CD14-positive monocyte (primary cell): ENCODE data around the gene FSTL3. TPM values are rescaled to one million over a fixed set of nuclear protein-coding genes. Genes with fewer than 3 reads are reported as not detected.
A peak's percentile ranks its signal among the peaks of the same experiment; 100 is the strongest.

Experiments used
- DNase-seq, 3 donors: peaks; one replicate each; pipeline ENCODE4 v3.0.0-alpha.2; 2011 to 2022
- H2AFZ ChIP-seq: 2 replicates; pipeline ENCODE4 v1.6.0; 2012; ENCODE audit warnings: mild to moderate bottlenecking, low read depth, low read length, inconsistent platforms; ENCODE audit not compliant: insufficient read depth, poor library complexity, severe bottlenecking
- H3K27ac ChIP-seq, 2 donors: 1 replicate in 1 of 2; 2 replicates in 1 of 2; pipeline ENCODE4 v1.5.1; 2012 to 2013; ENCODE audit warnings: low read length in 2 of 2, control low read depth in 1 of 2, inconsistent platforms in 1 of 2, low read depth in 1 of 2, mild to moderate bottlenecking in 1 of 2
- H3K27me3 ChIP-seq, 2 donors: one replicate each; pipeline versions ENCODE4 v1.6.0 to v1.6.1; 2011 to 2013; ENCODE audit warnings: low read length in 2 of 2; ENCODE audit not compliant: control insufficient read depth in 2 of 2, insufficient read depth in 2 of 2
- H3K36me3 ChIP-seq, 2 donors: replicated peaks in 1 of 2; 1 replicate in 1 of 2; 2 replicates in 1 of 2; pipeline versions ENCODE4 v1.5.1 to v1.6.1; 2012 to 2013; ENCODE audit warnings: low read length in 2 of 2, control low read depth in 1 of 2, inconsistent platforms in 1 of 2, mild to moderate bottlenecking in 1 of 2; ENCODE audit not compliant: insufficient read depth in 2 of 2, control insufficient read depth in 1 of 2
- H3K4me1 ChIP-seq, 2 donors: 1 replicate in 1 of 2; 2 replicates in 1 of 2; pipeline versions ENCODE4 v1.5.1 to v1.6.1; 2012 to 2013; ENCODE audit warnings: low read length in 2 of 2, control low read depth in 1 of 2, inconsistent platforms in 1 of 2, mild to moderate bottlenecking in 1 of 2, moderate library complexity in 1 of 2; ENCODE audit not compliant: insufficient read depth in 2 of 2, control insufficient read depth in 1 of 2
- H3K4me2 ChIP-seq: replicated peaks from 2 replicates; pipeline ENCODE3; 2012; ENCODE audit warnings: low read length, moderate library complexity, mild to moderate bottlenecking; ENCODE audit not compliant: poor library complexity, severe bottlenecking; ENCODE audit errors: extremely low read depth
- H3K4me3 ChIP-seq, 3 experiments: fragments of 200-600 bp in 1 of 3; sonication (generic) in 1 of 3; replicated peaks in 1 of 3; 1 replicate in 2 of 3; 2 replicates in 1 of 3; pipeline ENCODE4 v1.5.1; 2011 to 2013; ENCODE audit warnings: low read length in 3 of 3, mild to moderate bottlenecking in 3 of 3, control low read depth in 2 of 3, low read depth in 2 of 3, inconsistent platforms in 1 of 3, moderate library complexity in 1 of 3
- H3K79me2 ChIP-seq: 2 replicates; pipeline ENCODE4 v1.6.0; 2012; ENCODE audit warnings: mild to moderate bottlenecking, control low read depth, inconsistent platforms, low read length, moderate library complexity; ENCODE audit not compliant: insufficient read depth
- H3K9ac ChIP-seq: 2 replicates; pipeline ENCODE4 v1.6.0; 2017; ENCODE audit warnings: low read length, mild to moderate bottlenecking; ENCODE audit not compliant: insufficient read depth, poor library complexity, severe bottlenecking
- H3K9me3 ChIP-seq, 2 donors: replicated peaks in 1 of 2; 1 replicate in 1 of 2; 2 replicates in 1 of 2; pipeline versions ENCODE4 v1.5.1 to v1.6.1; 2012 to 2013; ENCODE audit warnings: low read length in 2 of 2, control low read depth in 1 of 2; ENCODE audit not compliant: control insufficient read depth in 1 of 2, insufficient read depth in 1 of 2
- H4K20me1 ChIP-seq: 2 replicates; pipeline ENCODE4 v1.6.0; 2012; ENCODE audit warnings: mild to moderate bottlenecking, low read length, control low read depth, moderate library complexity; ENCODE audit not compliant: insufficient read depth
- H3K27ac Mint-ChIP-seq, 7 donors: one replicate each; pipeline ENCODE4 v1.8.0; 2020; ENCODE audit warnings: mild to moderate bottlenecking in 7 of 7, mixed read lengths in 7 of 7, moderate library complexity in 6 of 7, inconsistent platforms in 2 of 7
- H3K27me3 Mint-ChIP-seq, 3 donors: one replicate each; pipeline ENCODE4 v1.8.0; 2021 to 2022; ENCODE audit warnings: low read depth in 3 of 3, mild to moderate bottlenecking in 3 of 3, mixed read lengths in 3 of 3, moderate library complexity in 3 of 3, inconsistent platforms in 1 of 3
- H3K36me3 Mint-ChIP-seq, 2 donors: one replicate each; pipeline ENCODE4 v1.8.0; 2020; ENCODE audit warnings: mixed read lengths in 2 of 2, inconsistent platforms in 1 of 2, mild to moderate bottlenecking in 1 of 2
- H3K4me1 Mint-ChIP-seq: one replicate; pipeline ENCODE4 v1.8.0; 2020; ENCODE audit warnings: mild to moderate bottlenecking, mixed read lengths
- H3K4me3 Mint-ChIP-seq, 2 donors: one replicate each; pipeline ENCODE4 v1.8.0; 2020; ENCODE audit warnings: mild to moderate bottlenecking in 2 of 2, mixed read lengths in 2 of 2, moderate library complexity in 1 of 2
- H3K9me3 Mint-ChIP-seq, 7 donors: one replicate each; pipeline ENCODE4 v1.8.0; 2020 to 2022; ENCODE audit warnings: mixed read lengths in 7 of 7, mild to moderate bottlenecking in 6 of 7, moderate library complexity in 6 of 7, inconsistent platforms in 2 of 7
- CTCF ChIP-seq: fragments of 200-600 bp; IDR thresholded peaks from one replicate; pipeline ENCODE4 v1.8.0; 2022; ENCODE audit warnings: antibody characterized with exemption, mild to moderate bottlenecking
- WGBS: methylation state at CpG from one replicate; pipeline ENCODE4 v1.1.5; 2013; ENCODE audit warnings: missing lambda C conversion rate; ENCODE audit not compliant: insufficient coverage; 5-methylcytosine and 5-hydroxymethylcytosine counted together
- intact Hi-C, 2 donors: fragments of 100-400 bp; cut with micrococcal nuclease; formaldehyde crosslinking; loops; one replicate each; pipeline versions ENCODE4 v1.15.0 to v1.15.1; 2023
- polyA plus RNA-seq, 3 donors: library from polyadenylated mRNA; depleted of rRNA in 1 of 3; unstranded in 2 of 3; stranded (reverse) in 1 of 3; fragments of 300-500 nt in 2 of 3; fragments of >200 nt in 1 of 3; fragmentation: Illumina TruSeq in 2 of 3; gene quantifications; 1 replicate in 2 of 3; 2 replicates in 1 of 3; pipeline ENCODE4 v1.2.3, GENCODE V29; 2012 to 2021

Gene FSTL3
- polyA plus RNA-seq, 3 donors = 2.5 to 42.1 (median 5.2) TPM

GRCh38 chr19:658916-659839 lies 17.0 kb upstream of the FSTL3 start:
- no peaks in the 10 kb centered on the region for H3K9me3 Mint-ChIP-seq
- H3K4me3 ChIP-seq = no peak overlapping the region
- no peak for DNase-seq
- H2AFZ ChIP-seq = no peak overlapping the region
- no peaks in the 10 kb centered on the region for H3K9me3 ChIP-seq
- H3K4me2 ChIP-seq = no peak overlapping the region
- peaks cover 33 to 45% of the 10 kb centered on the region in 2 donors for H3K4me1 ChIP-seq
- no peaks in the 10 kb centered on the region for H3K27me3 ChIP-seq
- peaks cover 87% of the 10 kb centered on the region for H3K79me2 ChIP-seq
- intact Hi-C loops = no loop called here
- H4K20me1 ChIP-seq = peaks cover 80% of the 10 kb centered on the region
- TF ChIP-seq CTCF = no peak
- peak overlapping the region; percentile 40 to 92 (median 70) for H3K27ac Mint-ChIP-seq
- H3K36me3 Mint-ChIP-seq = peaks cover 12 to 40% of the 10 kb centered on the region in 2 donors
- peak overlapping the region in 1 of 2 donors; percentile 79 for H3K27ac ChIP-seq
- no peaks in the 10 kb centered on the region for H3K27me3 Mint-ChIP-seq
- H3K4me3 Mint-ChIP-seq = no peak overlapping the region
- peaks cover 23 to 37% of the 10 kb centered on the region in 2 donors for H3K36me3 ChIP-seq
- 84% methylated on average over 44 of the region's 50 CpGs for WGBS
- H3K4me1 Mint-ChIP-seq = peaks cover 37% of the 10 kb centered on the region
- no peak overlapping the region for H3K9ac ChIP-seq

- H4K20me1 ChIP-seq = peaks cover 63% of the 10 kb centered on the region
- peaks cover 70% of the 10 kb centered on the region for H3K79me2 ChIP-seq
- H3K27me3 ChIP-seq = no peaks in the 10 kb centered on the region
- 34% methylated on average over 18 of the region's 20 CpGs for WGBS
- peak overlapping the region; percentile 75 to 79 for H3K27ac ChIP-seq
- H3K4me3 ChIP-seq = peak overlapping the region; percentile 61 to 93 (median 88)
- peak overlapping the region; percentile 3 for H2AFZ ChIP-seq
- H3K9me3 Mint-ChIP-seq = no peaks in the 10 kb centered on the region
- H3K4me1 ChIP-seq = peaks cover 45 to 62% of the 10 kb centered on the region in 2 donors
- H3K36me3 ChIP-seq = peaks cover 17 to 21% of the 10 kb centered on the region in 2 donors
- H3K27me3 Mint-ChIP-seq = no peaks in the 10 kb centered on the region
- peak overlapping the region; percentile 87 for H3K4me2 ChIP-seq
- peaks cover 51% of the 10 kb centered on the region for H3K4me1 Mint-ChIP-seq
- no peak for TF ChIP-seq CTCF
- peaks cover 3 to 25% of the 10 kb centered on the region in 2 donors for H3K36me3 Mint-ChIP-seq
- peak overlapping the region; percentile 91 to 97 for H3K4me3 Mint-ChIP-seq
- H3K9ac ChIP-seq = peak overlapping the region; percentile 91
- intact Hi-C loops = loop anchor here in 1 of 2 donors (5.0 kb wide), 2 partner anchors 89 to 136 kb away; partner anchors contain the start of genes BSG and PTBP1
- H3K9me3 ChIP-seq = no peaks in the 10 kb centered on the region
- no peak for DNase-seq
- peak overlapping the region; percentile 86 to 96 (median 93) for H3K27ac Mint-ChIP-seq
These were observed 15.3 kb upstream of the FSTL3 start for GRCh38 chr19:660793-661426.
